Nephron progenitor cell (in vitro differentiated cells): ENCODE measurements around the gene FFAR1.
A peak's percentile ranks its signal among the peaks of the same experiment; 100 is the strongest.

Source experiments
- DNase-seq: peaks from one replicate; pipeline ENCODE4 v3.0.0; 2021
- H3K27ac Mint-ChIP-seq: 2 replicates; pipeline ENCODE4 v1.8.0; 2021; ENCODE audit warnings: mild to moderate bottlenecking, moderate library complexity, mixed read lengths
- H3K27me3 Mint-ChIP-seq: 2 replicates; pipeline ENCODE4 v1.8.0; 2021; ENCODE audit warnings: mild to moderate bottlenecking, low read depth, mixed read lengths; ENCODE audit not compliant: poor library complexity
- H3K36me3 Mint-ChIP-seq: 2 replicates; pipeline ENCODE4 v1.8.0; 2021; ENCODE audit warnings: low read depth, mixed read lengths
- H3K4me1 Mint-ChIP-seq: 2 replicates; pipeline ENCODE4 v1.8.0; 2021; ENCODE audit warnings: mixed read lengths
- H3K4me3 Mint-ChIP-seq: 2 replicates; pipeline ENCODE4 v1.8.0; 2021; ENCODE audit warnings: mild to moderate bottlenecking, moderate library complexity, mixed read lengths
- H3K9me3 Mint-ChIP-seq: 2 replicates; pipeline ENCODE4 v1.8.0; 2021; ENCODE audit warnings: mild to moderate bottlenecking, moderate library complexity, mixed read lengths
- CTCF ChIP-seq: fragments of 200-600 bp; sonication (generic); IDR thresholded peaks from 2 replicates; pipeline ENCODE4 v1.5.0; 2021; ENCODE audit warnings: antibody characterized with exemption

FFAR1 gene

GRCh38 chr19:35340431-35340830 lies 7.3 kb upstream of the FFAR1 start:
- Mint-ChIP-seq H3K4me1 (peaks cover 34% of the 10 kb centered on the region), H3K4me3 (no peak overlapping the region), H3K36me3 (no peaks in the 10 kb centered on the region), H3K27ac (no peak overlapping the region), H3K27me3 (peaks cover 31% of the 10 kb centered on the region), H3K9me3 (no peaks in the 10 kb centered on the region)
- DNase-seq: no peak
- TF ChIP-seq CTCF: no peak

GRCh38 chr19:35341006-35341405 lies 6.7 kb upstream of the FFAR1 start:
- DNase-seq: no peak
- no peak for TF ChIP-seq CTCF
- H3K27ac Mint-ChIP-seq: peak overlapping the region; percentile 48
- peaks cover 33% of the 10 kb centered on the region for H3K27me3 Mint-ChIP-seq
- no peaks in the 10 kb centered on the region for H3K9me3 Mint-ChIP-seq
- H3K4me1 Mint-ChIP-seq: peaks cover 36% of the 10 kb centered on the region
- H3K4me3 Mint-ChIP-seq: no peak overlapping the region
- H3K36me3 Mint-ChIP-seq: no peaks in the 10 kb centered on the region

GRCh38 chr19:35341565-35342225 lies 6.0 kb upstream of the FFAR1 start:
- Mint-ChIP-seq H3K4me3 (no peak overlapping the region), H3K27ac (no peak overlapping the region), H3K36me3 (no peaks in the 10 kb centered on the region), H3K4me1 (peaks cover 36% of the 10 kb centered on the region), H3K27me3 (peaks cover 38% of the 10 kb centered on the region), H3K9me3 (no peaks in the 10 kb centered on the region)
- DNase-seq: no peak
- no peak for TF ChIP-seq CTCF

- no peaks in the 10 kb centered on the region for H3K36me3 Mint-ChIP-seq
- H3K27me3 Mint-ChIP-seq: peaks cover 45% of the 10 kb centered on the region
Measured at GRCh38 chr19:35342430-35342829, 5.3 kb upstream of the FFAR1 start.

GRCh38 chr19:35344511-35345031 lies 3.1 kb upstream of the FFAR1 start:
- H3K4me3 Mint-ChIP-seq: no peak overlapping the region

More at GRCh38 chr19:35342430-35342829, 5.3 kb upstream of the FFAR1 start:
- TF ChIP-seq CTCF: no peak
- Mint-ChIP-seq H3K27ac (peak overlapping the region; percentile 53), H3K4me1 (peaks cover 36% of the 10 kb centered on the region), H3K9me3 (no peaks in the 10 kb centered on the region), H3K4me3 (no peak overlapping the region)
- DNase-seq: no peak

More at GRCh38 chr19:35344511-35345031, 3.1 kb upstream of the FFAR1 start:
- no peak for TF ChIP-seq CTCF
- no peak for DNase-seq
- no peaks in the 10 kb centered on the region for H3K9me3 Mint-ChIP-seq
- no peaks in the 10 kb centered on the region for H3K36me3 Mint-ChIP-seq
- H3K4me1 Mint-ChIP-seq: peaks cover 50% of the 10 kb centered on the region
- H3K27me3 Mint-ChIP-seq: peaks cover 49% of the 10 kb centered on the region
- H3K27ac Mint-ChIP-seq: no peak overlapping the region
